ENCODE data around the gene HIPK3.
A peak's percentile ranks its signal among the peaks of the same experiment; 100 is the strongest.

HIPK3 gene

DNA sequence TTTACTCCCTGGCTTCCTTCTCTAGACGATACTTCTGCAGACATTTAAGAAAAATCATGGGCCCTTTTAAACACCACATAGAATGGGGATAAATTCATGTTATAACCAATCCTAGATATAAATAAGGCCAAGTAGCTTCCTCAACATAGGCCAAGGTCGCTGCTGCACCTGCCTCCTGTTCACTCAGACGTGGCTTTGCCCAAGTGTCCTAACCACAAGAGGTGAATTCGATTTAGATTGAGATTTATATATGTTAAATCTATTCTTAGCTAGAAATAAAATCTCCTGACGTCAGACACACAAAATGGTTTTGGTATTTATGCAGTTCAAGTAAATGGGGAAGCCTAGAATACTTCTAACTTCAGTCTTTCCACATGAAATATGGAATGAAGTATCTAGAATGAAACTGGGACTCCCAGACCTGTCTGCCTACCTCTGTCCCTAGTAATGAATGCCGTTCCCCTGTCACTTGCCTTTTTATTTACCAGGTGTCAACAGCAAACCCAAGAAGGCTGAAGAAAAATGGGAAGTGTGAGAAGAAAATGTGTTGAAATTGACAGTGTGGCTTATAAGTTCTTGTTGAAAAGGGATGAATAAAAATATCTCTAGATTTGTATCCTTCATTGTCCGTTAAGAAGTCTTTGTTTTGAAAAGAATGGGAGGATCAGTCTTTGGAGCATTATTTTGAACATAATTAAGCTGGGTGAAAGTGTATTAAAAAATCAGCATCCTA, 131.8 kb downstream of the HIPK3 start:
- TF ChIP-seq POLR2AphosphoS5 (IDR thresholded peaks at IDR 0.05; ENCODE audit: low read depth, low read length) (no peak), TAF1 (IDR thresholded peaks at IDR 0.05; ENCODE audit: borderline replicate concordance, low read depth, low read length) (no peak), POLR2A (IDR thresholded peaks at IDR 0.05; ENCODE audit: low read depth, low read length) (no peak)
- peak; percentile 92 for FAIRE-seq
- no peak for DNase-seq (ENCODE audit: insufficient read length)

DNA sequence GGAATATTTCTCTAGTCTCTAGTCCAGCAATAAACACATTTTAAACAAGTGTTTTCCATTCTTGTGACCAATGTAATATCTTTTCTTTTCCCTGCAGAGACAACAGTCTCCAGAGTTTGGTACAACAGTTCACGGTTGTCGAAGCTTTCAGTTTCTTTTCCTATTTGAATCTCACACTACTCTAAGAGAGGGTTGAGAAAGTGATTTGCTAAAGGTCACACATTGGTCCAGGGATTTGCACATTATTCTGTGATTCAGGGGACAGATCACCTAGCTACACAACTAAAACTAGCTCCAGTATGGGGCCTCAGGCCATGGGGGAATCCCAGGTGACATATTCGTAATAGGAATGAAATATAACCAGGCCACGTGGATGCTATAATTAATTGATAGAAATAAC, 132.5 kb downstream of the HIPK3 start:
- TF ChIP-seq POLR2A (IDR thresholded peaks at IDR 0.05; ENCODE audit: low read depth, low read length) (no peak), POLR2AphosphoS5 (IDR thresholded peaks at IDR 0.05; ENCODE audit: low read depth, low read length) (no peak), TAF1 (IDR thresholded peaks at IDR 0.05; ENCODE audit: borderline replicate concordance, low read depth, low read length) (no peak)
- FAIRE-seq, result no peak
- DNase-seq (ENCODE audit: insufficient read length), result no peak

DNA sequence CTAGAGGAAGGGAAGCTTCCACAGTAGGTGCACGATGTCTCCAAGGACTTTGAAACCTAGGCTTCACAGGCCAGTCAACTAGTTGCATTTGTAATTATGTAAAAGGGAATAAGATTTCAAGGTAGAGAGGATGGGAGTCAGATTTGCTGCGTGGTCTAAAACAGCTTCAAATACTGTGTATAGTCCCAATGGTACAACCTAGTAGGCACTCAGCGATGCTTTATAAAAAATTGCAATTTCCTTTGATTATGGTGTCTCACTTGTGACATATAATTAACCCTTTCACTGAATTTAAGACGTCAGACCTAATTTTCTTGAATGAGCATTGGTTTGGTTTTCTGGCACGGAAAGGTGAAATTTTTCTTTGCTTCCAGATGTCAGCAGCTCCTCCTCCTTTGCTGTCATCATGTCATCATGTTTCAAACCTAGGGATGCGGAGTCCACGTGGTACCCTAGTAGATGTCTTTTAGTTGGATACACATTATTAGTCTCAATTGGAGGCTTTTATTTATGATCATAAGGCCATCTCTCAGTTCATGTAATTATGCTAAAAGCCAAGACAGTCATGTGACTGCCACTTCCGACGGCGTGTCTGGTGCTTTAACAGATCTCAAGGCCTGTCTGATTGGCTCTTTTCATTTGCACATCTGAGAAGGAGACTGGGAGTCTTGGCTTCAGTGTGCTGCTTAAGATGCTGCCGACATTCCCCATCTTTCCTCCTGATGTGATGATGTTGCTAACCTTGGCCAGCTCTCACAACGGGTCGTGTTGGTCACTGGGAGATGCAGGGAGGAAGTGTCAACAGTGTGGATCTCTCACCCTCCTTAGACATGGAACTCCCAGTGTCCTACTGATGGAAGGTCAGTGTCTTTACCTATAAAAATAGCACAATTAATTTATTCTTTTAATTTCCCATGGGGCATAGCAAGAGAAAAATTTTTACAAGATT, 134.0 kb downstream of the HIPK3 start:
- TF ChIP-seq POLR2AphosphoS5 (IDR thresholded peaks at IDR 0.05; ENCODE audit: low read depth, low read length) (no peak), TAF1 (IDR thresholded peaks at IDR 0.05; ENCODE audit: borderline replicate concordance, low read depth, low read length) (no peak), POLR2A (IDR thresholded peaks at IDR 0.05; ENCODE audit: low read depth, low read length) (no peak)
- DNase-seq (ENCODE audit: insufficient read length), result no peak
- no peak for FAIRE-seq

DNA sequence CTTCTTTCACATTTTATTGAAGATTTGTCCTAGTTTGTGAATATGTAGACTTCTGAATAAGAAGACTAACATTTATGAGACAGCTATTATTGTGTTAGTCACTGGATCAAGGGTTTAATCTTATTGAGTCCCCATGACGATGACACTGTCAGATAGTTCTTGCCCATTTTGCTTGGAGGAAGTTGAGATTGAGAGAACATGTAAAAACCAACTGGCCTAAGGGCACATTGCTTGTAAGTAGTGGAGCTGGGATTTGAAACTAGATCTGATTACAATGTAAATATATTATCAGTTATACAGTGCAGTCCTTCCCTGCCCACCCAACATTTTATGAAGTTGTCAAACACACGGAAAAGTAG, 134.7 kb downstream of the HIPK3 start:
- DNase-seq (ENCODE audit: insufficient read length), result no peak
- no peak for TF ChIP-seq POLR2AphosphoS5 (IDR thresholded peaks at IDR 0.05; ENCODE audit: low read depth, low read length)
- TF ChIP-seq POLR2A (IDR thresholded peaks at IDR 0.05; ENCODE audit: low read depth, low read length), result no peak
- TF ChIP-seq TAF1 (IDR thresholded peaks at IDR 0.05; ENCODE audit: borderline replicate concordance, low read depth, low read length), result no peak
- FAIRE-seq, result no peak

DNA sequence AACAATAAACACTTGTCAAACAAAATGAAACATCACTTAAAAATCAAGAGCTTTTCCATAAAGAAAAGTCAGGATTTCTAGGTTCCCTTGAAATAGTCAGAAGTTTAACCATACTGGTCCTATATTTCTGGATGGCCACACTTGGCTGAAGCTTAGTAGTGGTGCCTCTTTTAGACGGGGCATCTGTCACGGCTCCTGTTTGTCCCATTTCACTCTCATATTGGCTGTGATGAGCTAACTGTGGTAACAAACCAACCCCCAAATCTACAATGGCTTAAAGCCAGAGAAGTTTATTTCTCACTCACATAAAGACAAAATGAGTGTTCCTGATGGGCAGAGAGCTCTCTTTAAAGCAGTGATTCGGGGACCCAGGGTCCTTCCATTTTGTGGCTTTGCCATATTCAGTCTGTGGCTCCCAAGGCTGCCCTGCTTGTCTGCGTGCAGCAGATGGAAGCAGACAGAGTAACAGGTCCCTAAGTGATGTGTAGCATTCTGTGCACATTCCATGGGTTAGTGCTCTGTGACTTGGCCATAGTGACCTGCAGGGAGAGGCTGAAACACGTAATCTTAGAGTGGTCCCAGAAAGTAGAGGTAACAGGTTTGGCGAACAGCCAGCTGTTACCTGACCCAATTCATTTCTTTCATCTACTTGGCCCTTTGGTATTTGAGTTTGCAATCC, 137.4 kb downstream of the HIPK3 start:
- peak; percentile 85 for FAIRE-seq
- TF ChIP-seq POLR2AphosphoS5 (IDR thresholded peaks at IDR 0.05; ENCODE audit: low read depth, low read length), result no peak
- no peak for TF ChIP-seq POLR2A (IDR thresholded peaks at IDR 0.05; ENCODE audit: low read depth, low read length)
- TF ChIP-seq TAF1 (IDR thresholded peaks at IDR 0.05; ENCODE audit: borderline replicate concordance, low read depth, low read length), result no peak
- no peak for DNase-seq (ENCODE audit: insufficient read length)

DNA sequence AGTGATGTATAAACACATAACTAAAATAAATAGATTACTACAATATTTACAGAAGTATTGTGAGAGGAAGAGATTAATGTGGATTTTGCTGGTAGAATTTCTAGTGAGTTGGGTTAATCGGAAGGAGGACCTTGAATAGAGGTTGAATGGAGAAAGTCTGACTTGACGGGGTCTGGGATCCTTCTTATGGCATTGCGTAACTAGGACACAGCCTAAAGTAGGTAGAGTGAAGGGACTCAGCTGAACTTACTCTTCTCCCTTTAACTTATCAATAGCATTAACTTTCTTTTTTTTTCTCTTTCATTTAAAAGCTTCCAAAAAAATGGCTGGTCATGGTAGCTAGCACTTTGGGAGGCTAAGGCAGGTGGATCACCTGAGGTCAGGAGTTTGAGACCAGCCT, 139.2 kb downstream of the HIPK3 start:
- no peak for DNase-seq (ENCODE audit: insufficient read length)
- FAIRE-seq, result no peak
- no peak for TF ChIP-seq POLR2A (IDR thresholded peaks at IDR 0.05; ENCODE audit: low read depth, low read length)
- no peak for TF ChIP-seq POLR2AphosphoS5 (IDR thresholded peaks at IDR 0.05; ENCODE audit: low read depth, low read length)

DNA sequence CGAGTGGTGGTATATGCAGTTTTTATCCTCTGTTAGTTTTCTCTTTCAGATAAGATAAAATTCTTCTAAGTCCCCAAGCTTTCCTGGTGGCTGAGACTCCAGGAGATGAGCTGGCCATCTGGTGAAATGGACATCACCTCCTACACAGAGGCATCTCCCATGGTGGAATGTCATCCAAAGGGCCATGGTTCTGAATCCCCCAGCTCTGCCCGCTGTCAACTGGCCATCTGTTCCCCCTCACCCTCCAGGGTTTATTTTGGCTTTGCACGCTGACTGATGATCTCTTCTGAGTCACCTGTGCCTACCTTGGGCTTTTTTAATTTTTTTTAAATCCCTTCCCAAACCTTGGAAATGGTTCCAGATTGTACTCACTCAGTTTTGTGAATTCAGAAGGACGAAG, 142.2 kb downstream of the HIPK3 start:
- FAIRE-seq (no peak), DNase-seq (ENCODE audit: insufficient read length) (no peak)
- no peak for TF ChIP-seq POLR2A (IDR thresholded peaks at IDR 0.05; ENCODE audit: low read depth, low read length)
- no peak for TF ChIP-seq TAF1 (IDR thresholded peaks at IDR 0.05; ENCODE audit: borderline replicate concordance, low read depth, low read length)
- no peak for TF ChIP-seq POLR2AphosphoS5 (IDR thresholded peaks at IDR 0.05; ENCODE audit: low read depth, low read length)

DNA sequence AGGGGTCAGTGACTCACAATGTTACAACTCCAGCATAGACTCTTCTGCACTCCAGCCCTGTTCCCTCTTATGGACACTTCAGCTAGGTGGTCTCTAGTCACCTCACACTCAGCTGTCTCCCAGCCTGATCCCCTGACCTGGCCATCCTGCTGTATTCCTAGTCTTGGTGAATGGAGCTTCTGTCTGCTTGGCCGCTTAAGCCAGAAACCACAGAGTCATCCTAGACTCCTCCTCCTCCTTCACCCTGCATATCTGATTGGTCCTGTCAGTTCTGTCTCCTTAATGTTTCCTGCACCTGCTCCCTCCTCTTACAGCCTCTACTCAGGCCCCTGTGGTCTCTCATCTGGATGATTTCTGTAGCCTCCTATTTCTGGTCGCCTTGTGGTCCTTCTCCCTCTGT, 144.9 kb downstream of the HIPK3 start:
- no peak for FAIRE-seq
- TF ChIP-seq POLR2AphosphoS5 (IDR thresholded peaks at IDR 0.05; ENCODE audit: low read depth, low read length) (no peak), POLR2A (IDR thresholded peaks at IDR 0.05; ENCODE audit: low read depth, low read length) (no peak), TAF1 (IDR thresholded peaks at IDR 0.05; ENCODE audit: borderline replicate concordance, low read depth, low read length) (no peak)
- DNase-seq (ENCODE audit: insufficient read length), result no peak

DNA sequence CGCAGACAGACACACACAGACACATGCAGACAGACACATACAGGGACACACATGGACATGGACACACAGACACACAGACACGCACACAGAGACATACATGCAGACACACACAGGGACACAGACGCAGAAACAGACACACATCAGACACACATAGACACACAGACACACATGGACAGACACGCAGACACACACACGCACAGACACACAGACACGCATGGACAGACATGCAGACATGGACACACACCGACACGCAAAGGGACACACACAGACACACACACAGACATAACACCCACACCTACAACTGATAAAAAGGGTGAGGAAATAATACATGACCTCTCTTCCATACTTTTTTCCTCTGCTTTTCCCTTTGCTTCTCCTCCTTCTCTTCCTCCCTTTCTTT, 146.2 kb downstream of the HIPK3 start:
- no peak for DNase-seq (ENCODE audit: insufficient read length)
- TF ChIP-seq POLR2A (IDR thresholded peaks at IDR 0.05; ENCODE audit: low read depth, low read length) (no peak), TAF1 (IDR thresholded peaks at IDR 0.05; ENCODE audit: borderline replicate concordance, low read depth, low read length) (no peak), POLR2AphosphoS5 (IDR thresholded peaks at IDR 0.05; ENCODE audit: low read depth, low read length) (no peak)
- peak; percentile 30 for FAIRE-seq

DNA sequence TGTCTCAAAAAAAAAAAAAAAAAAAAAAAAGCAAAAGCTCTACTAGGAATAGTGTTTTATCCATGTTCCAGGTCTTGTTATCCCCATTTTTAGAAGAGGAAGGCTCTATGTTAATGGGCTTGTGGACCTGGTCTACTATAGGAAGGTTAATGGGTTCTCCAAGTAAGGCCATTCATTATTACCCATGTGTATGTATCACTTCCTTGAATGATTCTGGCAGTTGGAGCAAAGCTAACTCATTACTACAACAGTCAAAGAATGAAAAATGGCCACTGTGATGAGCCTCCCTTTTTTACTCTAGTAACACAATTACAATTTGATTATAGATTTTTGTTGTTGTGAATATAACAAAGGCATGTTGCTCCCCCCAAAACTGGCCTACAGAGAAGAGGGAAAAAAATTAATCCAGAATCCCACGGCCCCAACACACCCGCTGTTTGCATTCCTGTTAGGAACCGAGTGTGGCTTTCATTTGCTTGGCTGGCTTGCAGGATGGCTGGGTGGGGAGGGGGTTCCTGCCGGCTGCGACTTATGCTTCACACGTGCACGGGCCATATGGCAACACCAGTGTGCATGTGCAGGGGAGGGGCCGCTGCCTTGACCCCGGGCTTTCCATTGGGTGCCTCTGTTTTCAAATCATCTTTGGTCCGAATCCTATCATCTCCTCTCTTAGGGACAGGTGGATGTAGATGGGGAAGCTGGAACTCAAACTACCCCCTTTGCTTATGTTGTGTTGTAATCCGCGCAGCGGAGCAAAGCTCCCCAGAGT, 148.8 kb downstream of the HIPK3 start:
- FAIRE-seq (no peak), DNase-seq (ENCODE audit: insufficient read length) (no peak)
- no peak for TF ChIP-seq TAF1 (IDR thresholded peaks at IDR 0.05; ENCODE audit: borderline replicate concordance, low read depth, low read length)
- no peak for TF ChIP-seq POLR2AphosphoS5 (IDR thresholded peaks at IDR 0.05; ENCODE audit: low read depth, low read length)
- no peak for TF ChIP-seq POLR2A (IDR thresholded peaks at IDR 0.05; ENCODE audit: low read depth, low read length)

Data from GM12892 (cell line).